PC-9 (cell line): ENCODE measurements around the gene TMEM132D.

Experiments used
- CTCF ChIP-seq: fragments of 200-600 bp; sonication (generic); conservative IDR thresholded peaks from 2 replicates; pipeline ENCODE4 v1.6.1; 2017; ENCODE audit warnings: mixed run types, antibody characterized with exemption, mild to moderate bottlenecking, moderate library complexity
- EZH2 ChIP-seq: fragments of 200-600 bp; sonication (generic); IDR thresholded peaks from 2 replicates; pipeline ENCODE4 v1.8.0; 2017; ENCODE audit warnings: antibody characterized with exemption, low read depth

GRCh38 chr12:129588142-129588541 lies 315.7 kb downstream of the TMEM132D start:
- no peak for TF ChIP-seq CTCF
- TF ChIP-seq EZH2 = no peak
